WTC11 (cell line): ENCODE measurements around the gene IL10RB. TPM values are rescaled to one million over a fixed set of nuclear protein-coding genes. Genes with fewer than 3 reads are reported as not detected.

ENCODE experiments used
- ATAC-seq: fragments of 200-7000 bp; cut with Tn5 transposase; 2 replicates; pipeline ENCODE4 v1.10.0; 2021; ENCODE audit warnings: mild to moderate bottlenecking, moderate library complexity
- CTCF ChIA-PET: fragments of 300-600 bp; sonication (Branson Sonifier 250); formaldehyde crosslinking; loops from one replicate; lab custom pipeline; 2021; ENCODE audit warnings: antibody characterized with exemption; lab: Charles Lee
- POLR2A ChIA-PET: fragments of 350-600 bp; sonication (Branson Sonifier 250); formaldehyde crosslinking; loops from one replicate; lab custom pipeline; 2021; ENCODE audit warnings: antibody characterized with exemption; lab: Charles Lee
- DNase-seq: peaks from one replicate; pipeline ENCODE4 v3.0.0; 2021; ENCODE audit warnings: low spot score
- H3K27ac Mint-ChIP-seq: 2 replicates; pipeline ENCODE4 v1.8.0; 2021; ENCODE audit warnings: mixed read lengths
- H3K27me3 Mint-ChIP-seq: 2 replicates; pipeline ENCODE4 v1.8.0; 2021; ENCODE audit warnings: low read depth, mild to moderate bottlenecking, moderate library complexity, mixed read lengths
- H3K36me3 Mint-ChIP-seq: 2 replicates; pipeline ENCODE4 v1.8.0; 2021; ENCODE audit warnings: mixed read lengths
- H3K4me1 Mint-ChIP-seq: 2 replicates; pipeline ENCODE4 v1.8.0; 2022; ENCODE audit warnings: mixed read lengths
- H3K4me3 Mint-ChIP-seq: 2 replicates; pipeline ENCODE4 v1.8.0; 2021; ENCODE audit warnings: mild to moderate bottlenecking, moderate library complexity, mixed read lengths
- H3K9me3 Mint-ChIP-seq: 2 replicates; pipeline ENCODE4 v1.8.0; 2021; ENCODE audit warnings: mixed read lengths
- ATF1 ChIP-seq: sonication (generic); formaldehyde crosslinking; IDR thresholded peaks from 2 replicates; pipeline ENCODE4 v1.8.1; 2023; ENCODE audit warnings: mild to moderate bottlenecking, moderate library complexity, missing genetic modification reagents
- CREB1 ChIP-seq: sonication (generic); formaldehyde crosslinking; IDR thresholded peaks from 2 replicates; pipeline ENCODE4 v1.8.0; 2023; ENCODE audit warnings: mild to moderate bottlenecking, missing genetic modification reagents
- ERG ChIP-seq: fragments of 250-450 bp; sonication (Bioruptor Pico); IDR thresholded peaks from 2 replicates; pipeline ENCODE4 v1.8.0; 2021; ENCODE audit warnings: mild to moderate bottlenecking
- FOXJ3 ChIP-seq: sonication (generic); formaldehyde crosslinking; IDR thresholded peaks from 2 replicates; pipeline ENCODE4 v1.9.0; 2021; ENCODE audit warnings: missing genetic modification reagents, mild to moderate bottlenecking, borderline replicate concordance
- FOXP1 ChIP-seq: sonication (generic); formaldehyde crosslinking; IDR thresholded peaks from 2 replicates; pipeline ENCODE4 v1.8.0; 2022; ENCODE audit warnings: missing genetic modification reagents, mild to moderate bottlenecking, moderate library complexity, borderline replicate concordance
- IRF1 ChIP-seq: sonication (generic); formaldehyde crosslinking; IDR thresholded peaks from 2 replicates; pipeline ENCODE4 v1.8.0; 2023; ENCODE audit warnings: missing genetic modification reagents
- IRF2 ChIP-seq: sonication (generic); formaldehyde crosslinking; IDR thresholded peaks from 2 replicates; pipeline ENCODE4 v1.8.0; 2022; ENCODE audit warnings: low read depth, missing genetic modification reagents, borderline replicate concordance
- JAZF1 ChIP-seq: fragments of 250-450 bp; sonication (Bioruptor Pico); IDR thresholded peaks from 2 replicates; pipeline ENCODE4 v1.9.0; 2021; ENCODE audit warnings: moderate library complexity, mild to moderate bottlenecking, inconsistent platforms
- NFATC4 ChIP-seq: fragments of 250-450 bp; sonication (Bioruptor Pico); IDR thresholded peaks from 2 replicates; pipeline ENCODE4 v1.9.0; 2021; ENCODE audit warnings: mild to moderate bottlenecking
- NR2C2 ChIP-seq: sonication (generic); formaldehyde crosslinking; IDR thresholded peaks from 2 replicates; pipeline ENCODE4 v1.8.0; 2022; ENCODE audit warnings: mild to moderate bottlenecking, missing genetic modification reagents
- NR3C1 ChIP-seq: sonication (generic); formaldehyde crosslinking; conservative IDR thresholded peaks from 2 replicates; pipeline ENCODE4 v1.8.1; 2023; ENCODE audit warnings: low read depth, mild to moderate bottlenecking, missing genetic modification reagents
- PREB ChIP-seq: sonication (generic); formaldehyde crosslinking; IDR thresholded peaks from 2 replicates; pipeline ENCODE4 v1.8.1; 2022; ENCODE audit warnings: mild to moderate bottlenecking, missing genetic modification reagents, moderate library complexity, borderline replicate concordance
- PRRX2 ChIP-seq: fragments of 250-450 bp; sonication (Bioruptor Pico); IDR thresholded peaks from 2 replicates; pipeline ENCODE4 v1.8.0; 2021; ENCODE audit warnings: mild to moderate bottlenecking
- SOX15 ChIP-seq: fragments of 250-450 bp; sonication (Bioruptor Pico); IDR thresholded peaks from 2 replicates; pipeline ENCODE4 v1.9.0; 2021; ENCODE audit warnings: mild to moderate bottlenecking
- SP1 ChIP-seq: sonication (generic); formaldehyde crosslinking; conservative IDR thresholded peaks from 2 replicates; pipeline ENCODE4 v1.8.1; 2022; ENCODE audit warnings: missing genetic modification reagents
- TCF7 ChIP-seq: sonication (generic); formaldehyde crosslinking; IDR thresholded peaks from 2 replicates; pipeline ENCODE4 v1.8.0; 2022; ENCODE audit warnings: mild to moderate bottlenecking, low read depth, missing genetic modification reagents, moderate library complexity
- ZBTB43 ChIP-seq: sonication (generic); formaldehyde crosslinking; IDR thresholded peaks from 2 replicates; pipeline ENCODE4 v1.8.1; 2023; ENCODE audit warnings: mild to moderate bottlenecking, missing genetic modification reagents
- ZNF232 ChIP-seq: sonication (generic); formaldehyde crosslinking; IDR thresholded peaks from 2 replicates; pipeline ENCODE4 v1.8.0; 2022; ENCODE audit warnings: mild to moderate bottlenecking, missing genetic modification reagents
- ZNF281 ChIP-seq: sonication (generic); formaldehyde crosslinking; IDR thresholded peaks from 2 replicates; pipeline ENCODE4 v1.8.0; 2023; ENCODE audit warnings: mild to moderate bottlenecking, missing genetic modification reagents
- ZNF423 ChIP-seq: fragments of 250-450 bp; sonication (Bioruptor Pico); IDR thresholded peaks from 2 replicates; pipeline ENCODE4 v2.1.2; 2022; ENCODE audit warnings: mild to moderate bottlenecking, moderate library complexity
- ZSCAN18 ChIP-seq: fragments of 250-450 bp; sonication (Bioruptor Pico); IDR thresholded peaks from 2 replicates; pipeline ENCODE4 v2.1.2; 2022; ENCODE audit warnings: mild to moderate bottlenecking, moderate library complexity
- total RNA-seq: library from RNA; stranded (reverse); gene quantifications from 3 replicates; pipeline ENCODE4 v1.2.3, GENCODE V29; 2021

Gene IL10RB
- total RNA-seq, 1 experiment from 2014 or later, result 3.7 TPM

- no peak for ATAC-seq
- CTCF ChIA-PET, result interaction anchor here (1.5 kb wide), 1 partner anchor 101 kb away, joined by 3 read pairs; no protein-coding TSS in a partner anchor
- Mint-ChIP-seq H3K4me1 (peaks cover 14% of the 10 kb centered on the region), H3K4me3 (no peak overlapping the region), H3K27me3 (no peaks in the 10 kb centered on the region; the same call in 1 of the 2 replicates), H3K36me3 (peaks cover 39% of the 10 kb centered on the region), H3K27ac (no peak overlapping the region), H3K9me3 (peaks cover 13% of the 10 kb centered on the region)
- POLR2A ChIA-PET, result no interaction called here
- TF ChIP-seq FOXP1 (CRISPR knock-in tag) (no peak), ERG (CRISPR knock-in tag) (no peak), PRRX2 (CRISPR knock-in tag) (no peak), SOX15 (CRISPR knock-in tag) (no peak), ATF1 (CRISPR knock-in tag) (no peak), ZNF281 (CRISPR knock-in tag) (no peak), ZNF232 (no peak)
- no peak for DNase-seq
These were observed 6.2 kb upstream of the IL10RB start for GRCh38 chr21:33259995-33260394.

- POLR2A ChIA-PET, result no interaction called here
- Mint-ChIP-seq H3K4me3 (no peak overlapping the region), H3K4me1 (peaks cover 21% of the 10 kb centered on the region), H3K27me3 (no peaks in the 10 kb centered on the region; the same call in 1 of the 2 replicates)
- DNase-seq, result no peak
- ATAC-seq, result no peak
- no peak for TF ChIP-seq FOXJ3 (CRISPR knock-in tag)
- no peak for TF ChIP-seq NR3C1 (CRISPR knock-in tag)
- TF ChIP-seq IRF2 (CRISPR knock-in tag), result no peak
- no peak for TF ChIP-seq ZNF232
- no peak for TF ChIP-seq NR2C2 (CRISPR knock-in tag)
- no peak for TF ChIP-seq SOX15 (CRISPR knock-in tag)
- no peak for TF ChIP-seq SP1 (CRISPR knock-in tag)
- no peak for TF ChIP-seq ERG (CRISPR knock-in tag)
- no peak for TF ChIP-seq ZBTB43 (CRISPR knock-in tag)
- no peak for TF ChIP-seq TCF7 (CRISPR knock-in tag)
- TF ChIP-seq IRF1 (CRISPR knock-in tag), result no peak
- TF ChIP-seq ZSCAN18 (CRISPR knock-in tag), result no peak
- TF ChIP-seq NFATC4 (CRISPR knock-in tag), result no peak
- no peak for TF ChIP-seq CREB1 (CRISPR knock-in tag)
- no peak for TF ChIP-seq JAZF1 (CRISPR knock-in tag)
- TF ChIP-seq PREB, result no peak
- TF ChIP-seq ZNF423 (CRISPR knock-in tag), result no peak
- TF ChIP-seq ATF1 (CRISPR knock-in tag), result no peak
- TF ChIP-seq, all 79 proteins: peak for 0
- peaks cover 29% of the 10 kb centered on the region for H3K36me3 Mint-ChIP-seq
- peaks cover 12% of the 10 kb centered on the region for H3K9me3 Mint-ChIP-seq
- H3K27ac Mint-ChIP-seq, result no peak overlapping the region
- CTCF ChIA-PET, result interaction anchor here (0.9 to 1.4 kb wide), 2 partner anchors 86 to 100 kb away, joined by 3 read pairs; no protein-coding TSS in a partner anchor
These were observed 4.5 kb upstream of the IL10RB start for GRCh38 chr21:33261635-33262034.
